ENCODE measurements around the gene BTBD9. TPM values are rescaled to one million over a fixed set of nuclear protein-coding genes. Genes with fewer than 3 reads are reported as not detected.

Gene BTBD9
- total RNA-seq, 1 donor from 2014 or later = 49.7 TPM

- Histone ChIP-seq H3K36me3 (no peaks in the 10 kb centered on the region), H3K4me3 (no peak overlapping the region), H3K27ac (no peak overlapping the region), H3K4me1 (peaks cover 9% of the 10 kb centered on the region), H3K9me3 (no peaks in the 10 kb centered on the region), H3K27me3 (ENCODE audit: low read depth) (no peaks in the 10 kb centered on the region)
- TF ChIP-seq CTCF (IDR thresholded peaks at IDR 0.05) = no peak
- no peak for DNase-seq
- no peak for ATAC-seq
- intact Hi-C loops (cut with DNase I) = no loop called here
Observed at GRCh38 chr6:38355519-38355918, 284.2 kb downstream of the BTBD9 start.

GRCh38 chr6:38354905-38355304 is 284.8 kb downstream of the BTBD9 start:
- Histone ChIP-seq H3K9me3 (no peaks in the 10 kb centered on the region), H3K4me3 (no peak overlapping the region), H3K27ac (no peak overlapping the region), H3K4me1 (peaks cover 9% of the 10 kb centered on the region), H3K27me3 (ENCODE audit: low read depth) (no peaks in the 10 kb centered on the region), H3K36me3 (no peaks in the 10 kb centered on the region)
- intact Hi-C loops (cut with DNase I) = no loop called here
- DNase-seq = no peak
- TF ChIP-seq CTCF (IDR thresholded peaks at IDR 0.05) = no peak
- ATAC-seq = no peak

- Histone ChIP-seq H3K27me3 (ENCODE audit: low read depth) (no peaks in the 10 kb centered on the region), H3K27ac (no peak overlapping the region), H3K9me3 (no peaks in the 10 kb centered on the region), H3K4me3 (no peak overlapping the region), H3K4me1 (peaks cover 9% of the 10 kb centered on the region), H3K36me3 (no peaks in the 10 kb centered on the region)
- TF ChIP-seq CTCF (IDR thresholded peaks at IDR 0.05) = no peak
- intact Hi-C loops (cut with DNase I) = no loop called here
- DNase-seq (no peak), ATAC-seq (no peak)
Observed at GRCh38 chr6:38354037-38354381, 285.7 kb downstream of the BTBD9 start.

GRCh38 chr6:38353310-38354036 is 286.3 kb downstream of the BTBD9 start:
- DNase-seq = no peak

GRCh38 chr6:38352636-38353035 is 287.1 kb downstream of the BTBD9 start:
- Histone ChIP-seq H3K9me3 (no peaks in the 10 kb centered on the region), H3K4me3 (no peak overlapping the region), H3K27me3 (ENCODE audit: low read depth) (no peaks in the 10 kb centered on the region), H3K27ac (no peak overlapping the region), H3K4me1 (peaks cover 3% of the 10 kb centered on the region), H3K36me3 (no peaks in the 10 kb centered on the region)
- no peak for TF ChIP-seq CTCF (IDR thresholded peaks at IDR 0.05)
- no peak for DNase-seq
- no peak for ATAC-seq
- intact Hi-C loops (cut with DNase I) = no loop called here

More at GRCh38 chr6:38353310-38354036, 286.3 kb downstream of the BTBD9 start:
- H3K27me3 ChIP-seq (ENCODE audit: low read depth) = no peaks in the 10 kb centered on the region
- H3K27ac ChIP-seq = no peak overlapping the region
- intact Hi-C loops (cut with DNase I) = no loop called here
- no peaks in the 10 kb centered on the region for H3K36me3 ChIP-seq
- no peak for TF ChIP-seq CTCF (IDR thresholded peaks at IDR 0.05)
- ATAC-seq = no peak
- H3K4me3 ChIP-seq = no peak overlapping the region
- H3K9me3 ChIP-seq = no peaks in the 10 kb centered on the region
- peaks cover 9% of the 10 kb centered on the region for H3K4me1 ChIP-seq
